GM19025 (cell line): Measurements from ENCODE around the gene KCNA4.
"Not testable (repeated sequence)": the region's sequence is repeated elsewhere in the genome, so short reads cannot be mapped to it uniquely, and the experiment has no call there.

Experiments used
- ATAC-seq: cut with Tn5 transposase; IDR thresholded peaks from one replicate; pipeline ENCODE4 v1.9.1; 2021; ENCODE audit warnings: mild to moderate bottlenecking, low read depth, moderate library complexity; ENCODE audit not compliant: unreplicated experiment

The KCNA4 gene

DNA sequence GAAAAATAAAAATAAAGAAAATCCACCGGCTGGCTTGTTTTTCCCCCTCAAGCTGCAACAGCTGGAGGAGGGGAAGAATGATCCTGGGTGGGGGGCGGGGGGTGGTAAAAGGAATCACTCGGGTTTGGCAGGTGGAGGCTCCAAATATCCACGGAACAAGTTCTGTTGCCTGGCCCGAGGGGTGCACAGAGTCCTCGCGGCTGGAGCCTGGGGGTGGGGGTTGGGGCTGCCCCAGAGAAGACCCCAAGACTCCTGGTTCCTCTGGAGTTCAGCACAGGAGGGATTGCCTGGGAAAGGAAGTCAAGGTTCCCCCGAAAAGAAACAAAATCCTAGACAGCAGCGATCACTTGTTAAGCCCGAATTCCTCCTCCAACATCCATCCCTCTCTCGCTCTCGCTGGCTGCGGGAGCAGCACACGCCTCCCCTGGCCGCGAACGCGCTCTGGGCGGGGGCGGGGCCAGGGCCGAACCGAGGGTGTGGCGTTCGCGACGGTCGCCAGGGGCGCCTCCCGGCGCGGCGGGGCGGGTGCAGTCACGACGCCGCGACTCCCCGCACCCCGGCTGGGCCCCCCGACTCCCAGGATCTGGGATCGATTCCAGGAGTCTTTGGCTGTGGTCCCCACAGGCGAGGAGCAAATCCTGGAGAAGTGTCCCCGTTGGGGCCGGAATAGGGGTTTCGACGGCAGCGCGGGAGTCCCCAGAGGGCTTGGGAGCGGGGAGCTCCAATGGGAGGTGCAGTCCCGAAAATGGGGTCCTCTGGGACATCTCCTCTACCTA, at the start of gene KCNA4:
TSS of gene KCNA4 (minus strand) at position 443 of the 776 bp plus-strand sequence. CDS start 4,352 bp downstream, outside the sequence.
- no peak for ATAC-seq

GRCh38 chr11:30062103-30062502, 45.3 kb upstream of the KCNA4 start:
- ATAC-seq = no peak

GRCh38 chr11:30059172-30059815, 42.5 kb upstream of the KCNA4 start:
- no peak for ATAC-seq

DNA sequence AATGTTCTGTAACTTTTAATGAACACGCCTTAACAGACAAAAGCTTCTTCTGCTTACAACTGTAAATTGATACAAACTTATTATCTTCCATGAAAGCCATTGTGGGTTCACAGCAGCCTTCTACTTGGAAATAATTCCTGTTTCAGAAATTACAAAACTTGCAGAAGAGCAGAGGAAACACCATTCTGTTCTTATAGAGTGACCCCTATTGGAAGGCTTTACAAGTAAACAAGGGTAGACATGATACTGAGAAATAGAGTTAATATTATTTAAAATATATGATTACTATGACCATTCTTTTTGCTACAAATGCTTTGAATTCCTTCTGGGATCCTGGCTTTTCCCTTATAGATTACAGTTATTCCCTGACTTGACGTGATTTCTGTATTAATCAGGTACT, 32.4 kb upstream of the KCNA4 start:
- no peak for ATAC-seq

- ATAC-seq = no peak
Observed at GRCh38 chr11:30046578-30046945, 29.7 kb upstream of the KCNA4 start.

GRCh38 chr11:30045921-30046577, 29.2 kb upstream of the KCNA4 start:
- ATAC-seq = no peak

- ATAC-seq = no peak
Observed at GRCh38 chr11:30045144-30045543, 28.3 kb upstream of the KCNA4 start.

GRCh38 chr11:30041171-30041570, 24.3 kb upstream of the KCNA4 start:
- ATAC-seq = no peak

DNA sequence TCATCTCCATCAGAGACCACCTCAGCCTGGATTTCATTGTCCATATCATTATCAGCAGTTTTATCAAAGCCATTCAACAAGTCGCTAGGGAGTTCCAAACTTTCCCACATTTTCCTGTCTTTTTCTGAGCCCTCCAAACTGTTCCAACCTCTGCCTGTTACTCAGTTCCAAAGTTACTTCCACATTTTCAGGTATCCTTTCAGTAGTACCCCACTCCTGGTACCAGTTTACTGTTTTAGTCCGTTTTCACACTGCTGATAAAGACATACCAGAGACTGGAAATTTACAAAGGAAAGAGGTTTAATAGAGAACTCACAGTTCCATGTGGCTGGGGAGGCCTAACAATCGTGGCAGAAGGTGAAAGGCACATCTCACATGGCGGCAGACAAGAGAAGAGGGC, 17.9 kb upstream of the KCNA4 start:
- not testable (repeated sequence) for ATAC-seq

- not testable (repeated sequence) for ATAC-seq
Observed at GRCh38 chr11:30034166-30034565, 17.3 kb upstream of the KCNA4 start.

GRCh38 chr11:30025396-30026139, 8.7 kb upstream of the KCNA4 start:
- ATAC-seq = no peak

DNA sequence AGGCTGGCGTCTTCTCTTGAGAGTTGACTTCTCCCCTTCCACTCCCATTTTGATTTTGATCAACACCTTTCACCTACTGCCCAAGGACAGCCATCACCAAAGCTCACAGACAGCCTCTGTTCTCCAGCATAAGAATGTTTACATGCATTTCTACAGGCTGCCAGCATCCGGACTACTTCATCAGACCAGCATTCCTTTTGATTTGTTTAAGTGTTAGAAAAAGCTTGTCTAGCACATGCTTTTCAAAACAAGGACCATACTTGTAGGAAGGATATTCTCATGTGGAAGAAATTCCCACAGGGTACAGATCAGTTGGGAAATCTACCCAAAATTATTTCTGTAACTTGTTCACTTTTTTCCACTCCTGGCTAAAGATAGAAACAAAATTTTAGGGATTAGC, 6.2 kb upstream of the KCNA4 start:
- no peak for ATAC-seq

DNA sequence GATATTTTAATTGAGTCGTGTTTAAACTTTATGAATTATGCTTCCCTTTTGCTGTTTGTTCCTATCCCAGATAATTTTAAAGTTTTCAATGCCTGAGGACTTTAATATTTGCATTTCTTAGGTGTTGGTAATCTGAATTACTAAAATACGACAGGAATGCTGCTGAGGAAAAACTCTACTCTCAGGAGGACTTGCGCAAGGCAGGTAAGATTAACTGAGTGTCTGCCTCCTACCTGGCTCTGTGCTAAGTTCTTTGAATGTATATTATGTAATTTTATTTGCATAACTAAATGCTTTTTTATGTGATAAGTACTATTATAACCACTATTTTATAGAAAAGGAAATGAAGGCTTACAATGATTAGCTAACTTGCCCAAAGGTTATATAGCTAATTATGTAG, 2.7 kb upstream of the KCNA4 start:
- no peak for ATAC-seq

GRCh38 chr11:30018495-30018894, 1.7 kb upstream of the KCNA4 start:
- ATAC-seq = no peak

DNA sequence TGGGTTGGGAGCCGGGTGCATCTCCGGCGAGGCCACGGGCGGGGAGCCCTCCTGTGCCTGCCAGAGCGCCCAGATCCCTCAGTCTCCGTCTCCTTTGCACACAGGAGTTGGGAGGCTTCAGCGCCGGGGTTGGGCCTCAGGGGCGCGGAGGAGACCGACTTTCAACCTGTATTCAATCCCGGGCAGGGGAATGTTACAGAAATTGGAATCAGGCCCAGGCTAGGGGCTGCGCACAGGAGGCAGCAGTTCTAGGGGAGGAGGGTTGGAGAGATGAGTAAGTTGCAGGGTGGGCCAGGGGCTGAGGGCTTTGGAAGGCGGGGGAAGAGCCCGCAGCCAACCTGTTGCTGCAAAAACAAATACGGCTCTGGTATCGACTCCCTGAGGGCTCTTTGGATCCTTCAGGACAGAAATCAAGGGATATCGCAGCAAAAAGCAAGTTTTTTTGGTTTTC, 640 bp upstream of the KCNA4 start:
- ATAC-seq = no peak

- ATAC-seq = no peak
Observed at GRCh38 chr11:30015725-30016412, 961 bp downstream of the KCNA4 start.

GRCh38 chr11:30012346-30012745, 4.5 kb downstream of the KCNA4 start:
- ATAC-seq = no peak

- ATAC-seq = no peak
Observed at GRCh38 chr11:30009060-30009459, 7.8 kb downstream of the KCNA4 start.

DNA sequence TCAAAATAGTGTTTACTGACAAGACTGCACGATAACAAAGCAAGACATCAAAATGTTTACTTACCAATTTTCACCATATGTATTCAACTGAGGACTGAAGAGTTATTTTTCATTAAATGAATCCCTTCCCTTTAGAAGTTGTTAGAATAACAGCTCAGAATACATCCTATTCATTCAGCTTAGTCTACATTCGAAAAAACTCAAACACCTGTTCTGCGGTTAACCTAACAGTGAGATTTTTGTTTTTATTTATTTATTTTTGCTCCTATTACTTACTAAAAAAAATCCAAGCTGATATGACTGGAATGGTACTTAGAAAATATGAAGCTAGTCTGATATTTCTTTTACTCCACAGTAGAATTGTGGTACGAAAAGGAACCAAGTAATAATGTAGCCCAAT, 10.0 kb downstream of the KCNA4 start:
- no peak for ATAC-seq

- ATAC-seq = no peak
Observed at GRCh38 chr11:30002157-30002785, 14.6 kb downstream of the KCNA4 start.
